Natural killer cell (primary cell): ENCODE data around the gene GJA8. TPM values are rescaled to one million over a fixed set of nuclear protein-coding genes. Genes with fewer than 3 reads are reported as not detected.
"Not testable (repeated sequence)": the region's sequence is repeated elsewhere in the genome, so short reads cannot be mapped to it uniquely, and the experiment has no call there.

Experiments used
- ATAC-seq, 3 donors: fragments of 150-1000 bp in 2 of 3; fragments of 200-7000 bp in 1 of 3; cut with Tn5 transposase; 1 replicate in 1 of 3; 2 replicates in 2 of 3; pipeline ENCODE4 v1.10.0; 2021; ENCODE audit warnings: mild to moderate bottlenecking in 2 of 3, moderate library complexity in 2 of 3
- DNase-seq, 2 donors: peaks; one replicate each; pipeline versions ENCODE4 v3.0.0 to v3.0.0-alpha.2; 2013 to 2021; ENCODE audit warnings: mixed read lengths in 1 of 2
- H3K27ac ChIP-seq: one replicate; pipeline ENCODE4 v1.5.1; 2013; ENCODE audit warnings: mild to moderate bottlenecking, low read length
- H3K27me3 ChIP-seq: one replicate; pipeline ENCODE4 v1.6.1; 2013; ENCODE audit warnings: low read length; ENCODE audit not compliant: control insufficient read depth, insufficient read depth
- H3K36me3 ChIP-seq: one replicate; pipeline ENCODE4 v1.6.1; 2013; ENCODE audit warnings: low read length; ENCODE audit not compliant: control insufficient read depth, insufficient read depth
- H3K4me1 ChIP-seq: one replicate; pipeline ENCODE4 v1.6.1; 2013; ENCODE audit warnings: low read length; ENCODE audit not compliant: control insufficient read depth, insufficient read depth
- H3K4me3 ChIP-seq: one replicate; pipeline ENCODE4 v1.5.1; 2013; ENCODE audit warnings: low read length
- H3K9me3 ChIP-seq: one replicate; pipeline ENCODE4 v1.6.1; 2013; ENCODE audit warnings: low read length; ENCODE audit not compliant: control insufficient read depth, insufficient read depth
- H3K27ac Mint-ChIP-seq, 2 donors: one replicate each; pipeline ENCODE4 v1.8.0; 2022; ENCODE audit warnings: mild to moderate bottlenecking in 2 of 2, mixed read lengths in 2 of 2, moderate library complexity in 1 of 2
- H3K27me3 Mint-ChIP-seq, 2 donors: one replicate each; pipeline ENCODE4 v1.8.0; 2022; ENCODE audit warnings: low read depth in 2 of 2, mixed read lengths in 2 of 2
- H3K36me3 Mint-ChIP-seq: one replicate; pipeline ENCODE4 v1.8.0; 2022; ENCODE audit warnings: mixed read lengths
- H3K4me1 Mint-ChIP-seq, 2 donors: one replicate each; pipeline ENCODE4 v1.8.0; 2022; ENCODE audit warnings: mixed read lengths in 2 of 2
- H3K4me3 Mint-ChIP-seq: one replicate; pipeline ENCODE4 v1.8.0; 2022; ENCODE audit warnings: mild to moderate bottlenecking, moderate library complexity, mixed read lengths
- H3K9me3 Mint-ChIP-seq, 2 donors: one replicate each; pipeline ENCODE4 v1.8.0; 2022; ENCODE audit warnings: mixed read lengths in 2 of 2
- CTCF ChIP-seq: fragments of 200-600 bp; IDR thresholded peaks from one replicate; pipeline ENCODE4 v1.8.0; 2022; ENCODE audit warnings: antibody characterized with exemption
- WGBS: methylation state at CpG from one replicate; pipeline ENCODE4 v1.1.7; 2013; ENCODE audit warnings: missing lambda C conversion rate; ENCODE audit not compliant: insufficient coverage; 5-methylcytosine and 5-hydroxymethylcytosine counted together
- intact Hi-C: fragments of 100-400 bp; cut with micrococcal nuclease; formaldehyde crosslinking; loops from one replicate; pipeline ENCODE4 v1.14.2; 2022
- total RNA-seq, 4 donors: library from RNA; stranded (reverse); fragments of 120-200 nt in 1 of 4; gene quantifications; one replicate each; pipeline versions ENCODE4 v1.2.3 to v1.2.4, GENCODE V29; 2013 to 2022

GJA8 gene
- total RNA-seq, 3 donors from 2014 or later (not counting 1 experiment from before 2014, with no cell fraction given): not detected

DNA sequence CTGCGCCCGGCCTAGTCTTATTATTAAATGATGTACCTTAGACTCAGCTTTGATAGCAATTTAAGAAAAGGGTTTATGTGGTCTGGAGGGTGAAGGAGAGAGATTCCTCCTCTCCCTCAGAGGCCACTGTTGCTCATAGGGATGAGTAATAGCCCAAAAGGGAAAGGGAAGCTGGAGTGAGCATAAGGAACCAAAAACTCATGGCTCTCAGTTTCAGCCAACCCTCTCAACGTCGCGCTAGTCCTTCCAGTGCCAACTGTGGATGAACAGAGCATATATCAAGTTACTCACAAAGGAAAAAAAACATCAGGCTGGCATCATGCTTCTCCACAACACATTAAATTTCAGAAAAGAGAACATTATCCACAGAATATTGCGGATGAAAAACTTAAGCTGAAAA, 17.3 kb downstream of the GJA8 start:
- WGBS: 93% methylated on average over 4 of the region's 6 CpGs
- no peak for DNase-seq
- intact Hi-C loops: no loop called here
- H3K4me1 Mint-ChIP-seq: no peaks in the 10 kb centered on the region
- no peak overlapping the region for H3K4me3 ChIP-seq
- no peaks in the 10 kb centered on the region for H3K36me3 ChIP-seq
- H3K27me3 ChIP-seq: no peaks in the 10 kb centered on the region
- no peak for TF ChIP-seq CTCF
- no peaks in the 10 kb centered on the region for H3K4me1 ChIP-seq
- H3K4me3 Mint-ChIP-seq: no peak overlapping the region
- H3K27ac Mint-ChIP-seq: no peak overlapping the region
- peaks cover 23 to 30% of the 10 kb centered on the region in 2 donors for H3K27me3 Mint-ChIP-seq
- no peaks in the 10 kb centered on the region for H3K9me3 ChIP-seq
- no peaks in the 10 kb centered on the region for H3K9me3 Mint-ChIP-seq
- no peak for ATAC-seq
- no peak overlapping the region for H3K27ac ChIP-seq
- no peaks in the 10 kb centered on the region for H3K36me3 Mint-ChIP-seq

DNA sequence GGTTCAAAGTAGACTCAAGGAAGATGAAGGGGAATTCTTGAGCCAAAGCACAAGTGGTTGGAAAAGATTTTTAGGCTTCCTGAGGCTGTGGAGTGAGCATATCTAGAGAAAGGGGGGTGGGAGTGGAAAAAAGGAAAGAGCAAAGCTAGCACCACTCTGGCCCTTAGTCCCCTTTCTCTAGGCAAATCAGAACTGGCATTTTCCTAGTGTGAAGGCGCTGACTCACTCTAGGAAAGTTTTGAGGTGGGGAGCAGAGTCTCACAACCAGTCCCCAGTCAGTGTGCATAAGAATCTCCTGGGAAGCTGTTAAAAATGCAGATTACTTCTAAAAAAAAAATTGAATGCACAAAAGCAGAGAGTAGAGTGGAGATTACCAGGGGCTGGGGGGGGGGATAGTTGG, 22.2 kb downstream of the GJA8 start:
- ATAC-seq: no peak
- no peaks in the 10 kb centered on the region for H3K36me3 ChIP-seq

DNA sequence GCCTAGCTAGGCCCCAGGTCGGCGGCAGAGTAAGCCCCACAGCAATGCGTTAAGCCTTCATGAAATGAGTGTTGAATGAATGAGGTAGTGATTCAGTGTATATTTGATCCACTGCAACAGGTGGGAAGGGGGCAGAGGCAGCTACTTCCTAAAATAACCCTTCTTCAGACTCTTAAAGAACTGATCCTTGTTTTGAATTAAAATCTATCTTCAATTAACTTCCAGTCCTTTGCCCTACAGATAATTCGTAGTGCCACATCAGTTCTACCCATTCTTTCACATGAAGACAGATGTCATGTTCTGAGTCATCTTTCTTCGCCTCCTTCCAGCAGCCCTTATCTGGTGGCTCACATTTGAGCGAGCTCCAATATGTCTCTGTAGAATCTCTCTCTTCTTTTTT, 24.6 kb downstream of the GJA8 start:
- H3K4me1 Mint-ChIP-seq: peaks cover 19 to 28% of the 10 kb centered on the region in 2 donors
- H3K36me3 Mint-ChIP-seq, intact Hi-C loops, H3K27me3 ChIP-seq, H3K4me3 ChIP-seq, DNase-seq, H3K4me3 Mint-ChIP-seq, H3K27me3 Mint-ChIP-seq, H3K9me3 Mint-ChIP-seq, H3K27ac Mint-ChIP-seq, H3K27ac ChIP-seq, H3K36me3 ChIP-seq, H3K4me1 ChIP-seq, ATAC-seq, H3K9me3 ChIP-seq: not testable (repeated sequence)
- WGBS: 57% methylated on average over 1 of the region's 6 CpGs

More for the DNA sequence above, 22.2 kb downstream of the GJA8 start:
- peaks cover 3 to 7% of the 10 kb centered on the region in 2 donors for H3K27me3 Mint-ChIP-seq
- no peak for DNase-seq
- no peaks in the 10 kb centered on the region for H3K27me3 ChIP-seq
- WGBS: 82% methylated on average over 1 of the region's 1 CpG
- no peak overlapping the region for H3K4me3 ChIP-seq
- intact Hi-C loops: no loop called here
- no peaks in the 10 kb centered on the region for H3K9me3 ChIP-seq
- no peaks in the 10 kb centered on the region for H3K4me1 ChIP-seq
- H3K27ac ChIP-seq: no peak overlapping the region
- H3K36me3 Mint-ChIP-seq: no peaks in the 10 kb centered on the region
- peaks cover 0 to 5% of the 10 kb centered on the region in 2 donors for H3K4me1 Mint-ChIP-seq
- H3K4me3 Mint-ChIP-seq: no peak overlapping the region
- H3K9me3 Mint-ChIP-seq: no peaks in the 10 kb centered on the region
- TF ChIP-seq CTCF: no peak
- no peak overlapping the region for H3K27ac Mint-ChIP-seq

DNA sequence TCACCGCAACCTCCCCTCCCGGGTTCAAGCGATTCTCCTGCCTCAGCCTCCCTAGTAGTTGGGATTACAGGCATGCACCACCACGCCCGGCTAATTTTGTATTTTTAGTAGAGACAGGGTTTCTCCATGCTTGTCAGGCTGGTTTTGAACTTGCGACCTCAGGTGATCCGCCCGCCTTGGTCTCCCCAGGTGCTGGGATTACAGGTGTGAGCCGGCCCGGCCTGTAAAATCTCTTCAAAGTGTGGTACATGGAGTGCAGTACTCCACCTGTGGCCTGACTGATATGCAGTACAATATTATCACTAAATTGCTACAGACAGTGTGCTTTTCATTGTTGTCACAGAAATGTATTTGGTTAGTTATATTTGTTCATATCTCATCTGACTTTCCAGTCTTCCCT, 25.1 kb downstream of the GJA8 start:
- intact Hi-C loops: not testable (repeated sequence)
- whole genome bisulfite sequencing: no CpG with 5 or more reads among the region's 10 CpGs

DNA sequence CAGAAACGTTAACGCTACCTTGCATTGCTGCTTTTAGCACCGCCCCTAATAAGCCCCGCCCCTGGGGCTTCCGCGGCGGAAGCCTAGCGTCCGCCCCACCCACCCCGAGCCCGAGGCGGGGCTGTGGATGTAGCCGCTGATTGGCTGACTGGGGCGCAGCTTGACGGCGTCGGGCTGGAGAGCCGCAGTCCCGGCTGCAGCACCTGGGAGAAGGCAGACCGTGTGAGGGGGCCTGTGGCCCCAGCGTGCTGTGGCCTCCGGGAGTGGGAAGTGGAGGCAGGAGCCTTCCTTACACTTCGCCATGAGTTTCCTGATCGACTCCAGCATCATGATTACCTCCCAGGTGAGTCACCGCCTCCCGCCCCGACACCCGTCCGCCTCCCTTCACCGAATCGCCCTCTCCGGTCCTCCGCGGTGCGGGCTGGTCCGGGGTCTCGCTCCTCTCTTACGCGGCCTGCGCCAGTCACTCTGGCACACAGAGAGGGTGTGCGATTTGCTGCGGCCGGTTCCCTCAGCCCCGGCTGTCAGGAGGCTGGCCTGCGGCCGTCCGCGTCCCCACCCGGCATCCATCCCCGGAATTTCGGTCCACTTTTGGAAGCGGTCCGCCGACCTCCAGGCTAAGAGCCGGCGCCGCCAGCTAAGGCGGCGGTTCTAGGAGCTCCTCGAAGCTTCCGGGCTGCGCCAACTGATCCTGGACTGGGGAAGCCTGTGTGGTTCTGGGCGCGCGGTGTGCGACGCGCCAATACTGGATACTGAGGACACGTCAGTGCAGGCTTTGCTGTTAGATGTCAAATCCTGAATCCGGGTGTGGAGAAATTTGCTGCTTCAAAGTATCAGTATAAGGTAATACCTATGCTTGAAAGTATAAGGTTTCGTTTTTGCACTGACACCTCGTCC, 25.9 kb downstream of the GJA8 start, which contains the start of gene GPR89B:
TSS of gene GPR89B (plus strand) at position 185 of the 897 bp plus-strand sequence. CDS start at position 302, 117 bp downstream.
- peak; percentile 79 to 95 for DNase-seq
- H3K9me3 Mint-ChIP-seq, H3K27me3 ChIP-seq, H3K36me3 Mint-ChIP-seq, H3K9me3 ChIP-seq, H3K36me3 ChIP-seq, intact Hi-C loops, H3K4me1 ChIP-seq, H3K27me3 Mint-ChIP-seq: not testable (repeated sequence)
- peak within 1 kb of the TSS; percentile 90 for H3K4me3 Mint-ChIP-seq
- H3K27ac Mint-ChIP-seq: peak within 1 kb of the TSS; percentile 63 to 77
- under 1% methylated on average over 43 of the region's 72 CpGs for WGBS
- H3K4me3 ChIP-seq: peak within 1 kb of the TSS; percentile 90
- peak; percentile 96 to 100 (median 99) for ATAC-seq
- H3K27ac ChIP-seq: peak within 1 kb of the TSS; percentile 72
- peaks cover 24 to 32% of the 10 kb centered on the region in 2 donors for H3K4me1 Mint-ChIP-seq

More for the DNA sequence above, 25.1 kb downstream of the GJA8 start:
- not testable (repeated sequence) for H3K4me3 ChIP-seq, H3K9me3 ChIP-seq, H3K27ac Mint-ChIP-seq, H3K27me3 ChIP-seq, H3K27ac ChIP-seq, DNase-seq, H3K9me3 Mint-ChIP-seq, H3K4me3 Mint-ChIP-seq, H3K36me3 ChIP-seq, H3K27me3 Mint-ChIP-seq, H3K36me3 Mint-ChIP-seq, H3K4me1 ChIP-seq, ATAC-seq
- H3K4me1 Mint-ChIP-seq: peaks cover 23 to 32% of the 10 kb centered on the region in 2 donors

DNA sequence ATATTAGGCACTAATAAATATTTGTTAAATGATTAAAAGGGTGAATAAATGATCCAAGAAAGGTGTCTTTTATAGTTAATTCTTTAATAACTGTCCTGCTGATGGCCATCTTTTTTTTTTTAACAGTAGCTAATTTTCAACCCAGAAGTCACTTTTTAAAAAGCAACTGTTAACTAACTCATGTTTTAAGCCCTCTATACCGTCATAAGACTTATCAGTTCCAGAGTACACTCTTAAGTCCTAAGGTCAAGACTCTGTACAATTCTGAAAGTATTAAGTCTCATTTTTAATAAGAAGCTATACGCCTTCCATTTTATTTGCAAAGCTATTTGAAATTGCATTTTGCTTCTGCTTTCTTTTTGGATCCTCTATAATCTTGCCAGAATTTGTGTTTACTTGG, 28.5 kb downstream of the GJA8 start:
- H3K27me3 Mint-ChIP-seq, DNase-seq, H3K4me1 ChIP-seq, H3K27ac ChIP-seq, H3K9me3 Mint-ChIP-seq, H3K9me3 ChIP-seq, H3K27me3 ChIP-seq, ATAC-seq, intact Hi-C loops, H3K36me3 ChIP-seq, H3K4me3 ChIP-seq, H3K36me3 Mint-ChIP-seq: not testable (repeated sequence)
- peak overlapping the region; percentile 25 for H3K4me3 Mint-ChIP-seq
- 100% methylated on average over 1 of the region's 2 CpGs for WGBS
- peak overlapping the region; percentile 15 to 39 for H3K27ac Mint-ChIP-seq
- peaks cover 28 to 32% of the 10 kb centered on the region in 2 donors for H3K4me1 Mint-ChIP-seq
